Uterus (tissue), 2 donors: ENCODE data around the gene FOXF2.

Experiments
- POLR2A ChIP-seq, 2 donors: fragments of 450-650 bp; IDR thresholded peaks; one replicate each; pipeline ENCODE4 v1.6.1; 2016; ENCODE audit warnings: antibody characterized with exemption in 2 of 2, mild to moderate bottlenecking in 1 of 2, moderate library complexity in 1 of 2
- TF ChIP-seq, protein P1 (sequence below), 4 experiments: fragments of 200-600 bp in 2 of 4; fragments of 450-650 bp in 2 of 4; sonication (generic) in 2 of 4; IDR thresholded peaks; one replicate each; pipeline ENCODE4 v1.5.1; 2016 to 2019; ENCODE audit warnings: antibody characterized with exemption in 4 of 4, mild to moderate bottlenecking in 2 of 4, moderate library complexity in 1 of 4

DNA sequence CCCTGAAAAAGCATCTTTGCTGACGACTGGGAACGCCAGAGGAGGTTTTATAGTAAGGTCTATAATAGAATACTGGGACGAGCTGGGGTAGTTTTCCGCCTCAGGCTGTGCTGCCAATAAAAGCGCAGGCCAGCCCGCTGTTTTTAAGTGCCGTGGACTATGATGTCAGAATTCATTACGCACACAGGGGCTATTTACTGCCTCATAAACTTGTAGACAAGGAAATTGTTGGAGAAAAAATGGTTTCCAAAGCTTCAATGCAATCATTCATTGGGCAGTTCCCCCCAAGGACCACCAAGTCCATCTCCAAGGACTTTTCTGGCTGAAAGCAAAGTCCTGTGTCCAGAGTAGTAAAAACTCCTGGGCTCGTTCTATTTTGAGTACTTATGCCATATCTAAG is 20.4 kb upstream of the FOXF2 start:
- TF ChIP-seq, protein P1, sequence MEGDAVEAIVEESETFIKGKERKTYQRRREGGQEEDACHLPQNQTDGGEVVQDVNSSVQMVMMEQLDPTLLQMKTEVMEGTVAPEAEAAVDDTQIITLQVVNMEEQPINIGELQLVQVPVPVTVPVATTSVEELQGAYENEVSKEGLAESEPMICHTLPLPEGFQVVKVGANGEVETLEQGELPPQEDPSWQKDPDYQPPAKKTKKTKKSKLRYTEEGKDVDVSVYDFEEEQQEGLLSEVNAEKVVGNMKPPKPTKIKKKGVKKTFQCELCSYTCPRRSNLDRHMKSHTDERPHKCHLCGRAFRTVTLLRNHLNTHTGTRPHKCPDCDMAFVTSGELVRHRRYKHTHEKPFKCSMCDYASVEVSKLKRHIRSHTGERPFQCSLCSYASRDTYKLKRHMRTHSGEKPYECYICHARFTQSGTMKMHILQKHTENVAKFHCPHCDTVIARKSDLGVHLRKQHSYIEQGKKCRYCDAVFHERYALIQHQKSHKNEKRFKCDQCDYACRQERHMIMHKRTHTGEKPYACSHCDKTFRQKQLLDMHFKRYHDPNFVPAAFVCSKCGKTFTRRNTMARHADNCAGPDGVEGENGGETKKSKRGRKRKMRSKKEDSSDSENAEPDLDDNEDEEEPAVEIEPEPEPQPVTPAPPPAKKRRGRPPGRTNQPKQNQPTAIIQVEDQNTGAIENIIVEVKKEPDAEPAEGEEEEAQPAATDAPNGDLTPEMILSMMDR (IDR thresholded peaks at IDR 0.05), result no peak
- no peak for TF ChIP-seq POLR2A (IDR thresholded peaks at IDR 0.05)
